ENCODE data around the gene FRMD4B. TPM values are rescaled to one million over a fixed set of nuclear protein-coding genes. Genes with fewer than 3 reads are reported as not detected.

The FRMD4B gene
- total and polyA plus RNA-seq, 10 of the 15 experiments (the other 5 are each of a cell fraction or from before 2014, with no cell fraction given): 3.9 to 11.4 (median 8.0) TPM

GRCh38 chr3:69283913-69284611 is 101.8 kb downstream of the FRMD4B start (continued):
- no peak for TF ChIP-seq RAD51 (IDR thresholded peaks at IDR 0.05)
- TF ChIP-seq ATF2 (IDR thresholded peaks at IDR 0.05; ENCODE audit: low read length): no peak
- no peak for TF ChIP-seq ZNF217 (IDR thresholded peaks at IDR 0.05)

- no peak overlapping the region for H3K9ac ChIP-seq (ENCODE audit: control insufficient read depth, insufficient read depth, low read length)
- DNase-seq (ENCODE audit: low read depth, low spot score): no peak
- H3K4me2 ChIP-seq (ENCODE audit: control insufficient read depth, insufficient read depth): no peak overlapping the region
- no TSS peak for BruUV-seq (replicated peaks)
- in situ Hi-C loops (cut with MboI): no loop called here
- H3K79me2 ChIP-seq (ENCODE audit: control insufficient read depth, insufficient read depth, low read length): no peaks in the 10 kb centered on the region
- H3K36me3 ChIP-seq (ENCODE audit: control insufficient read depth in 2 of 2, insufficient read depth in 2 of 2, low read length in 1 of 2): no peaks in the 10 kb centered on the region
- WGBS (ENCODE audit: insufficient coverage, insufficient replicate concordance, low lambda C conversion rate, missing lambda C conversion rate): 53% methylated on average over 5 of the region's 5 CpGs
- H4K20me1 ChIP-seq (ENCODE audit: control insufficient read depth, insufficient read depth): no peaks in the 10 kb centered on the region
- H3K27me3 ChIP-seq (replicated peaks in 1 of 2; ENCODE audit: control insufficient read depth in 2 of 2, insufficient read depth in 2 of 2, low read length in 1 of 2): no peaks in the 10 kb centered on the region
- H3K9me3 ChIP-seq (replicated peaks; ENCODE audit: control insufficient read depth, insufficient read depth, low read length): no peaks in the 10 kb centered on the region; the same call in 2 of the 3 replicates
- no peak overlapping the region for H3K27ac ChIP-seq (ENCODE audit: control insufficient read depth, insufficient read depth)
- intact Hi-C loops (cut with micrococcal nuclease; ENCODE audit: unreplicated experiment): no loop called here
- POLR2A ChIA-PET: no interaction called here
- no peak overlapping the region for H3K4me3 ChIP-seq
- ATAC-seq: no peak
- H2AFZ ChIP-seq (ENCODE audit: control insufficient read depth, low read depth, low read length): no peak overlapping the region
- CTCF ChIA-PET: interaction anchor here (0.7 to 2.5 kb wide), 4 partner anchors 23 to 164 kb away, joined by 3 to 12 read pairs (median 5); no protein-coding TSS in a partner anchor
- RAD21 ChIA-PET (ENCODE audit: unreplicated experiment): no interaction called here
- no peak for TF ChIP-seq PBX3 (IDR thresholded peaks at IDR 0.05; ENCODE audit: insufficient replicate concordance, low read depth, low read length)
- no peak for TF ChIP-seq RBBP5 (conservative IDR thresholded peaks at IDR 0.05)
- no peak for TF ChIP-seq DPF2 (IDR thresholded peaks at IDR 0.05)
- TF ChIP-seq CTCF (IDR thresholded peaks at IDR 0.05 in 2 of 3, conservative IDR thresholded peaks at IDR 0.05 in 1 of 3; ENCODE audit: control insufficient read depth in 2 of 3, extremely low read depth in 1 of 3, insufficient read depth in 1 of 3, low read depth in 3 of 3, low read length in 3 of 3): no peak
- TF ChIP-seq NFIC (IDR thresholded peaks at IDR 0.05; ENCODE audit: low read depth, low read length): no peak
- TF ChIP-seq ETV6 (conservative IDR thresholded peaks at IDR 0.05 in 1 of 2, IDR thresholded peaks at IDR 0.05 in 1 of 2; ENCODE audit: borderline replicate concordance in 1 of 2, low read depth in 1 of 2): no peak
- no peak for TF ChIP-seq RB1 (IDR thresholded peaks at IDR 0.05; ENCODE audit: borderline replicate concordance)
- SMC1A ChIA-PET (ENCODE audit: uncharacterized antibody, unreplicated experiment): interaction anchor here (0.6 to 2.8 kb wide), 7 partner anchors 22 to 219 kb away, joined by 3 to 21 read pairs (median 3); no protein-coding TSS in a partner anchor
- H3K4me1 ChIP-seq (ENCODE audit: control insufficient read depth, insufficient read depth, low read length): peaks cover 8% of the 10 kb centered on the region
- FAIRE-seq: no peak
These were observed 102.4 kb downstream of the FRMD4B start for GRCh38 chr3:69283496-69283895.
